HT1080 (cell line): ENCODE measurements around the gene TRAF3IP1. TPM values are rescaled to one million over a fixed set of nuclear protein-coding genes. Genes with fewer than 3 reads are reported as not detected.
"Not testable (repeated sequence)": the region's sequence is repeated elsewhere in the genome, so short reads cannot be mapped to it uniquely, and the experiment has no call there.

Experiments used
- DNase-seq: peaks from one replicate; pipeline ENCODE4 v3.0.0-alpha.2; 2015; ENCODE audit warnings: low read depth
- total RNA-seq: library from RNA; depleted of rRNA; stranded (reverse); fragments of >200 nt; shearing (Covaris generic); gene quantifications from 2 replicates; pipeline ENCODE4 v1.2.3, GENCODE V29; 2014

The TRAF3IP1 gene
- total RNA-seq, 1 experiment from 2014 or later, result 7.1 TPM

- no peak for DNase-seq
Observed at GRCh38 chr2:238306672-238306998, 13.7 kb upstream of the TRAF3IP1 start.

DNA sequence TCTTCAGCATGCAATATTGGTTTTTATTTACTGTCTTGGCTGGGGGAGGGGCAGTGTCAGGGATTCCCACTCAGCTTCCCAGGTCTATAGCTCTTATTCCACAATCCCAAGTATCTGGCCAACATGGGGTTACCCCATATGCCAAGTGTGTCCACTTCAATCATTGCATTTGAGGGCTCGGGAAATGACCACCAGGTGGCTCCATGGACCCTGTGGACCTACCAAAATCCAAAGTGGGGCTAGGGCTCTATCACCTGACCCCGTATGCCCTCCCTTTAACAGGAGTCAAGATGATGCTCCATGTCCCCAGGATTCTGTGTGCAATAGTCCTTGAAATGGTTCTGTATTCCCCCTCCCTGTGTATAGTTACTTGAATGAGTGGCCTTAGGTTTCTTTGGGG lies 12.1 kb upstream of the TRAF3IP1 start:
- no peak for DNase-seq

- DNase-seq, result not testable (repeated sequence)
Observed at GRCh38 chr2:238310721-238311120, 9.6 kb upstream of the TRAF3IP1 start.

GRCh38 chr2:238313289-238313990 lies 6.9 kb upstream of the TRAF3IP1 start:
- no peak for DNase-seq

- no peak for DNase-seq
Observed at GRCh38 chr2:238313991-238314350, 6.3 kb upstream of the TRAF3IP1 start.

GRCh38 chr2:238314576-238314975 lies 5.7 kb upstream of the TRAF3IP1 start:
- no peak for DNase-seq

- DNase-seq, result no peak
Observed at GRCh38 chr2:238315031-238315595, 5.2 kb upstream of the TRAF3IP1 start.

DNA sequence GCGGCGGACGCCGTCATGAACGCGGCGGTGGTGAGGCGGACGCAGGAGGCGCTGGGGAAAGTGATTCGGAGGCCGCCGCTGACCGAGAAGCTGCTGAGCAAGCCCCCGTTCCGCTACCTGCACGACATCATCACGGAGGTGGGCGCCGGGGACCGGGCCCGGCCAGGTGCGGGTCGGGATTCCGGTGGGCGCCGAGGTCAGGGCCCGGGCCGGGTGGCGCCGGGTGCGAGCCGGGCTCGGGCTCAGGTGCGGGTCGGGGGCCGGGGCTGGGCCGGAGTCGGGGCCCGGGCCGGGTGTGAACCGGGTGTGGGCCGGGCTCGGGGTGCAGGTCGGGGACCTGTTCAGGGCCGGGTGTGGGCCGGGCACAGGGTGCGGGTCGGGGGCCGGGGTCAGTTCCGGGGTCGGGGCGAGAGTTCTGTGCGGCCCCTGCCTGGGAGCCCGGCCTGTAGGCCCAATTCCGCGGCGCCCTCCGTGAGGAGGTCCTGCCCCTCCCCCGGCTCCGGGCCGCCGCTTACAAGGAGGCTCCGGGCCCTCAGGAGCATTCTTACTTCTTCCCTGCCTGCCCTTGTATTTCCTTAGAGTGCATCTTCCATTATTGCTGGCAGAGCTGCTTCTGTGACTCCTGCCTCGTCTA lies 447 bp downstream of the TRAF3IP1 start:
- no peak for DNase-seq

- DNase-seq, result no peak
Observed at GRCh38 chr2:238321467-238321866, 1.1 kb downstream of the TRAF3IP1 start.

DNA sequence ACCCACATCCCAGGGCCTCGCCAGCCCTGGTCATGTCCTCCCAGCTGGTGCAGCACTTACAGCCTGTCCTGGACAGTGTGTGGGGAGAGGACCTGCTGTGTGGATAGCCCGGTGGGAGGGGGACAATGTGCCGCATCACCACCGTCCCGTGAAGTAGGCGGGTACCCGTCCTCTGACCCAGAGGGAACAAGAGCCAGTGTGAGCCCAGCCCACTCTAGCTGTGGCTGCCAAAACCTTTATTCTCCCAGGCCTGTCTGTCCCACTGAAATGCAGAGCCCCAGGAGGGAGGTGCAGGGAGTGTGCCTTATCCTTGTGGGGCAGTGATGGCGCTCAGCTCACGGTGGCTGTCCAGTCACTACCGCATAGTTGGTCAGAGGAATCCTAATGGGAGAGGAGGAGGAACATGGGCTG lies 1.7 kb downstream of the TRAF3IP1 start:
- DNase-seq, result no peak

- DNase-seq, result not testable (repeated sequence)
Observed at GRCh38 chr2:238324248-238324647, 3.9 kb downstream of the TRAF3IP1 start.

DNA sequence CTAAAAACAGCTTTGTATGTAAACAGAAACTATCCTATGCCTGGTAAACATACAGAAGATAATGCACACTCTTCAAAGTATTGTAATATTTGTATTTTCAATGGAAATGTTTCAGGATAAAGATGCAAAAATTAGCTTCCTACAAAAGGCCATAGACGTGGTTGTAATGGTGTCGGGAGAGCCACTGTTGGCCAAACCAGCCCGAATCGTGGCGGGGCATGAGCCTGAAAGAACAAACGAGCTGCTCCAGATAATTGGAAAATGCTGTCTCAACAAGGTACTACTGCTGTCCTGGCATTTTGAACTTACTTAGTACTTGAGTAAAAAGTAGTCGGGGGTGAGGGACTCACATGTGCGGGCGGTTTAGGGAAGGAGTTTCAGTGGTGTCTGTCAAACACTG lies 5.4 kb downstream of the TRAF3IP1 start:
- no peak for DNase-seq

GRCh38 chr2:238326801-238327365 lies 6.6 kb downstream of the TRAF3IP1 start:
- no peak for DNase-seq

DNA sequence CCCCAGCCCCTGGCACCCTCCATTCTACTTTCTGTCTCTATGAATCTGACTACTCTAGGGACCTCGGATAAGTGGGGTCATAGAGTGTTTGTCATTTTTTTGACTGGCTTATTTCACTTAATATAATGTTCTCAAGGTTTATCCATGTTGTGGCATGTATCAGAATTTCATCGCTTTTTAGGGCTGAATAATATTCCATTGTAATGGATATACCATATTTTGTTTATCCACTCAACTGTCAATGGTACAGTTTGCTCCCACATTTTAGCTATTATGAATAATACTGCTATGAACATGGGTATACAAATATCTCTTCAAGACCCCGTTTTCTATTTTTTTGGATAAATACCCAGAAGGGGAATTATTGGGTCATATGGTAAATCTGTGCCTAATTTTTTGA lies 7.4 kb downstream of the TRAF3IP1 start:
- DNase-seq, result no peak

GRCh38 chr2:238330391-238330790 lies 10.1 kb downstream of the TRAF3IP1 start:
- DNase-seq, result no peak

DNA sequence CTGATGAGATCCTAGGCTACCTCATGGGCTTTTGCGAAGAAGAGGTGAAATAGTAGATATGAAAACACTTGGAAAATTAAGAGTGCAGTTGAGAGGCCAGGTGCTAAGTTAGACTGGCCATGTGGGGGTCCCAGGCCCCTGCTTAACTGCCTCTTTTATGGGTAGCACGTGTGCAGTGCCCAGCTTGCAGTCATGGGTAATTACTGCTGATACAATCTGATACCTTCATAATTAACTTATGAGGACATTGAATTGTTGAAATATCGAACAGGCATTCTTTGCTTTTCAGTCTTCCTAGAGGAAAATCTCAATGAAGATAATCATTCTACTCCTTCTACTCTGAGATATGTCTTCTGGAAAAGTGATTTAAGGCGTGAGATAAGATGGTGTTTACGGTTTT lies 11.6 kb downstream of the TRAF3IP1 start:
- no peak for DNase-seq

GRCh38 chr2:238334885-238335284 lies 14.6 kb downstream of the TRAF3IP1 start:
- DNase-seq, result no peak

DNA sequence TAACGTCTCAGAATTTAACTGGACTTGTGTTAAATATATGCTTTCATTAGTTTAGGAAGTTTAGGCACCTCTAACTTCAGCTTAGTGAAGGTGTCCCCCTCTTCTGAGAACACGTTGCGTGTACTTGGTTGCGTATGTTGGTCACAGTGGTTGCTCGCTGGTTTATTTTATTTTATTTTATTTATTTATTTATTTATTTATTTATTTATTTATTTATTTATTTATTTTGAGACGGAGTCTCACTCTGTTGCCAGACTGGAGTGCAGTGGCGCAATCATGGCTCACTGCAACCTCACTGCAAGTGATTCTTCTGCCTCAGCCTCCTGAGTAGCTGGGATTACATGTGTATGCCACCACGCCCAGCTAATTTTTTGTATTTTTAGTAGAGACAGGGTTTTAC lies 15.3 kb downstream of the TRAF3IP1 start:
- not testable (repeated sequence) for DNase-seq

GRCh38 chr2:238336151-238336550 lies 15.8 kb downstream of the TRAF3IP1 start:
- no peak for DNase-seq

- DNase-seq, result no peak
Observed at GRCh38 chr2:238336793-238337444, 16.6 kb downstream of the TRAF3IP1 start.

GRCh38 chr2:238337846-238338245 lies 17.5 kb downstream of the TRAF3IP1 start:
- DNase-seq, result no peak

- no peak for DNase-seq
Observed at GRCh38 chr2:238338710-238339394, 18.5 kb downstream of the TRAF3IP1 start.
